NT2/D1 (cell line): ENCODE data around the gene NPBWR2.

ENCODE experiments used
- DNase-seq: peaks from one replicate; pipeline ENCODE4 v3.0.0-alpha.2; 2011; ENCODE audit warnings: low read depth, low spot score
- H3K27me3 ChIP-seq: 2 replicates; pipeline ENCODE4 v1.6.0; 2011; ENCODE audit warnings: mild to moderate bottlenecking; ENCODE audit not compliant: insufficient read length, insufficient read depth
- H3K36me3 ChIP-seq: 2 replicates; pipeline ENCODE4 v1.6.1; 2011; ENCODE audit warnings: mild to moderate bottlenecking, low read length, mixed read lengths; ENCODE audit not compliant: insufficient read depth, insufficient read length
- H3K4me1 ChIP-seq: 2 replicates; pipeline ENCODE4 v1.5.1; 2011; ENCODE audit not compliant: insufficient read depth, insufficient read length
- H3K4me3 ChIP-seq: 2 replicates; pipeline ENCODE4 v1.5.1; 2011; ENCODE audit warnings: low read depth; ENCODE audit not compliant: insufficient read length
- H3K9ac ChIP-seq: 2 replicates; pipeline ENCODE4 v1.6.0; 2011; ENCODE audit warnings: low read depth; ENCODE audit not compliant: insufficient read length
- H3K9me3 ChIP-seq: 2 replicates; pipeline ENCODE4 v1.5.1; 2011; ENCODE audit warnings: mild to moderate bottlenecking, low read length; ENCODE audit not compliant: insufficient read depth
- SUZ12 ChIP-seq: IDR thresholded peaks from 2 replicates; pipeline ENCODE4 v1.6.1; 2011; ENCODE audit not compliant: insufficient read length, insufficient read depth; ENCODE audit errors: extremely low read depth
- YY1 ChIP-seq: IDR thresholded peaks from 2 replicates; pipeline ENCODE4 v1.6.1; 2011; ENCODE audit not compliant: insufficient read length, insufficient read depth
- ZNF274 ChIP-seq: IDR thresholded peaks from 2 replicates; pipeline ENCODE4 v1.6.1; 2011; ENCODE audit warnings: mild to moderate bottlenecking, low read depth, low read length

Gene NPBWR2, protein sequence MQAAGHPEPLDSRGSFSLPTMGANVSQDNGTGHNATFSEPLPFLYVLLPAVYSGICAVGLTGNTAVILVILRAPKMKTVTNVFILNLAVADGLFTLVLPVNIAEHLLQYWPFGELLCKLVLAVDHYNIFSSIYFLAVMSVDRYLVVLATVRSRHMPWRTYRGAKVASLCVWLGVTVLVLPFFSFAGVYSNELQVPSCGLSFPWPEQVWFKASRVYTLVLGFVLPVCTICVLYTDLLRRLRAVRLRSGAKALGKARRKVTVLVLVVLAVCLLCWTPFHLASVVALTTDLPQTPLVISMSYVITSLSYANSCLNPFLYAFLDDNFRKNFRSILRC

DNA sequence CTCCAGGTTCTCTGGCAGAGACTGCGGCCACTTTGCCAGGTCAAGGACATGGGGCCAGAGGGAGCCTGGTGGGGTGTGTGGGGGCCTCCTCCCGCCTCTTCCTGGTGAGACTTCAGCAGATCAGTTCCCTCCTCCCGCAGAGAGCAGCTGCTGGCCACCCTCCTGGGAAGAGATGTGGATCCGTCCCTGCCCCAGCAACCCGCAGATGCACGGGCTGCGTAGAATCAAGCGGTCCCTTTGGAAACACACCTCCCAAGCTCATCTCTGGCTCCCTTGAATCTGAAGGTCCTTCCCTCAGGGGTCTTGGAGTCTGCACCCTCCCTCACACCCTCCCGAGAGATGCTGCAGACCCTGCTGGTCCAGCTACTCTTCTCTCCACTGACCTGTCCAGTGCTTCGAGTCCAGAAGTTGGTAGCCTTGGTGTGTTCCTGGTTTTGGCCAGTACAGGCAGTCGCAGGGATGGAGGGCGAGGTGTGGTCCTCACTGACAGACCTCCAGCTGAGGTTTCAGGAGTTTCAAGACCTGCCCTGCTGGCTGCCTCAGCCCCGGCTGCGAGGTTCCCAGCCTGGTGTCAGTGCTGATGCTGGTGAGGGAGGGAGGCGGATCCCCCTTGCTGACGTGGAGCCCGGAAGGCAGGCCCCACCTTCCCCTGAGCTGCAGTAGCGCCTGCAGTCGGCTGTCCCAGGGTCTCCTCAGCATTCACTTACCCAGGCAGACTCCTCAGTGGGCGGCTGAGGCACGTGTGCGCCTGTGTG is at the start of gene NPBWR2:
Gene NPBWR2, minus strand, starts transcription at position 585 of the 755 bp plus-strand sequence. CDS start 734 bp downstream, outside the sequence.
- no peak for DNase-seq
- Histone ChIP-seq H3K9me3 (no peaks in the 10 kb centered on the region), H3K36me3 (no peaks in the 10 kb centered on the region), H3K4me1 (peaks cover 25% of the 10 kb centered on the region), H3K4me3 (no peak within 1 kb of the TSS), H3K27me3 (peaks cover 8% of the 10 kb centered on the region), H3K9ac (peak within 1 kb of the TSS; percentile 26)
- TF ChIP-seq SUZ12 (no peak), ZNF274 (no peak), YY1 (no peak)

DNA sequence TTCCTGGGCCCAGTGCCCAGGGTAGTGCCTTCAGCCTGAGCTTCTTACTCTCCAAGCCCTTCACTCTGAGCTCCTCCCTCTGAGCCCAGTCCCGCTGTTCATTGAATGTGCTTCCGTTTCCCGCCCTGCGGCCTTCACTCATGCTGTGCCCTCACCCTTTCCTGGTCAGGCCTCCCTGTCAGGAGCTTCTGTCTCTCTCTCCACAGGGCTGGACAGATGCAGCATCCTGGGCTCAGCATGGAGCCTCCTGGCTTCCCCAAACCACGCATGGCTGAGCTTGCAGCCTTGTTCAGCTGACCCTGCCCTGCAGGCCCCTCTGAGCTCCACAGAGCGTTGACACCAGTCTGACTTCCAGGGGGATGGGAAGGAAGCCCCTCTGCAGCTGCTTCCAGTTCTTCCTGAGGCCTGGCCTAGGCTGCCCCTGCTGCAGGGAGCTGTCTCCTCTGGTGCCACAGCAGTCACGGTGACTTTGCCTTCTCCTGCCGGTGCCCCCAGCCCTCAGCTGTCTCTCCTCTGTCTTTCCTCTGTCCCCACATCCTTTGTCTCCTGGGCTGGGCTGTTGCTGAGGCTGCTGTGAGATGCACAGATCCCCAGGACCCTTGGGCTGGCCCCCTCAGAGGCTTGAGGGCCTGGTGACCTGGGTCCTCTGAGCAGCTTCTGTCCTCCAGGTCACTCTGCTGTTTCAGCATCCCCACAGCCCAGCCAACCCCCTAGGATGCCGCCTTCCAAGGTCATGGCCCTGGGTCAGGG is 48.9 kb upstream of the NPBWR2 start:
- Histone ChIP-seq H3K4me3 (no peak overlapping the region), H3K9me3 (no peaks in the 10 kb centered on the region; the same call in 1 of the 2 replicates), H3K36me3 (no peaks in the 10 kb centered on the region), H3K9ac (no peak overlapping the region), H3K27me3 (peaks cover 10% of the 10 kb centered on the region), H3K4me1 (peaks cover 49% of the 10 kb centered on the region)
- no peak for DNase-seq
- no peak for TF ChIP-seq ZNF274
- no peak for TF ChIP-seq YY1
- TF ChIP-seq SUZ12, result no peak

DNA sequence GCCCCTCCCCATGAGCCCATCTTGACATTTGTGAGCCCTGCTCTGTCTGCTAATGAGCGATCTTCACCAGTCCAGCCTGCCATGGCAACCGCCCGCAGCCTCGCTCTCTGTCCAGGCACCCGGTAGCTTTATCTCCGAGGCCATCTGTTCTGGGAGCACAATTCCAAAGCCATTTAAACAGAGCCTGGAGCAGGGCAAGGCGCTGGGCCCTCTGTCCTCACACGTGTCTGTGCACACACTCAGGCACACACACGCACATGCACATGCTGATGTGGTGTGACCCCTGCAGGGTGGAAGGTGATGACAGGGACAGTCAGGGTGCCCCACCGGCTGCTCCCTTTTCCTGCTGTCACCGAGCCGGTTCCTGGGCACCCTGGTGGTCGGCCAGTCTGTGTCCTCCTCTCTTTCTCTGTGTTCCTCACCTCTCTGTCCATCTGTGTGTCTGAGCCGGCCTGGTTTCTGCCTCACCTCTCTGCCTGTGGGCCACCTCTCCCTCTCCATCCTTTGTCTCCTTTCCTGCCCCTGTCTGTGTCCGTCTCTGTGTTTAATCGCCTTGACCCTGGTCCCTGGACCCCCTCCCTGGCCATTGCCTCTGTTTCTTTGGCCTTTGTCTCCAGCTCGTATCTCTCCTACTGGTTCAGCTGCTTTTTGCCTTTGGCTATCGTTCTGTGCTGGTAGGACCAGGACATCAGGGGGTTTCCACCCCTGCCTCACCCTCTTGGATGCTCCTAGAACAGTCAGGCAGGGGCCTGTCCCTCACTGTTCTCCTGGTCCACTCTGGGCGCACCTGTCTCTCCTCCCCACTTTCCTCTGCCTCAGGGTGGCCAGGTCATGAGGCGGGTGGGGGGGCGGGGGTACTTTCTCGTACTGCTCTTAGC is 48.1 kb upstream of the NPBWR2 start:
- H3K4me3 ChIP-seq, result no peak overlapping the region
- peaks cover 44% of the 10 kb centered on the region for H3K4me1 ChIP-seq
- TF ChIP-seq ZNF274, result no peak
- TF ChIP-seq SUZ12, result no peak
- no peak overlapping the region for H3K9ac ChIP-seq
- peaks cover 2% of the 10 kb centered on the region for H3K27me3 ChIP-seq
- peaks cover 7% of the 10 kb centered on the region; the same call in 1 of the 2 replicates for H3K9me3 ChIP-seq
- H3K36me3 ChIP-seq, result no peaks in the 10 kb centered on the region
- no peak for DNase-seq

DNA sequence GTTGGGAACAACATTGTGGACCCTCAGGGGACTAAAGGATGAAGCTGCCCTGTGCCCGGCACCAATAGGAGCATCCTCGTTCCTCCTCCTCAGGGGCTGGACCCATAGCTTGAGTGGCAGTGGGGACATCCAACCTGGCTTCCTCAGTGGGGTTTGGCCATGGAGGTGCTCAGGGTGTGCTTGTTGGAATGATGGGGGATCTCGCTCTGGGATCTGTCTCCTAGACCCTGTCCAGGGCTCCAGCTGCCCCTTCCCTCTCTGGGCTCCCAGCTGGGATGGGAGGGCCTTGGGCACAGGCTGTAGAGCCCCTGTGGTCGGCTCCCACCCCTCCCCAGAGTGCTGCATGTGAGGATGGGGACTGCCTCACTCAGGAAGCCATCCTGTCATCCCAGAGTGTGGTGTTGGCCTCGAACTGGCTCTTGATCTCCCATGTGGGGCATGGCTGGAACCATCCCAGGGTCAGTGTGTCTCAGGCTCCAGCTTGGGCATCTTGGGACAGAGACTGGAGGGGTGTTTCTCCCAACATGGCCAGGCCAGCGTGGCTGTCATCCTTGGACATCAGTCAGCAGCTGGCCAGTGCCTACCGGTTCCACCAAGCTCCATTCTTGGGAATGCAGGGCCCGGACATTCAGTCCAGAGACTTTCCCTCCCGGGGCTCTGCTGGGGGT is 47.4 kb upstream of the NPBWR2 start:
- no peak overlapping the region for H3K9ac ChIP-seq
- TF ChIP-seq YY1, result no peak
- no peak for TF ChIP-seq ZNF274
- peaks cover 36% of the 10 kb centered on the region for H3K4me1 ChIP-seq
- H3K27me3 ChIP-seq, result no peaks in the 10 kb centered on the region
- H3K36me3 ChIP-seq, result no peaks in the 10 kb centered on the region
- no peak overlapping the region for H3K4me3 ChIP-seq
- no peak for DNase-seq
- H3K9me3 ChIP-seq, result peaks cover 14% of the 10 kb centered on the region; the same call in 1 of the 2 replicates

DNA sequence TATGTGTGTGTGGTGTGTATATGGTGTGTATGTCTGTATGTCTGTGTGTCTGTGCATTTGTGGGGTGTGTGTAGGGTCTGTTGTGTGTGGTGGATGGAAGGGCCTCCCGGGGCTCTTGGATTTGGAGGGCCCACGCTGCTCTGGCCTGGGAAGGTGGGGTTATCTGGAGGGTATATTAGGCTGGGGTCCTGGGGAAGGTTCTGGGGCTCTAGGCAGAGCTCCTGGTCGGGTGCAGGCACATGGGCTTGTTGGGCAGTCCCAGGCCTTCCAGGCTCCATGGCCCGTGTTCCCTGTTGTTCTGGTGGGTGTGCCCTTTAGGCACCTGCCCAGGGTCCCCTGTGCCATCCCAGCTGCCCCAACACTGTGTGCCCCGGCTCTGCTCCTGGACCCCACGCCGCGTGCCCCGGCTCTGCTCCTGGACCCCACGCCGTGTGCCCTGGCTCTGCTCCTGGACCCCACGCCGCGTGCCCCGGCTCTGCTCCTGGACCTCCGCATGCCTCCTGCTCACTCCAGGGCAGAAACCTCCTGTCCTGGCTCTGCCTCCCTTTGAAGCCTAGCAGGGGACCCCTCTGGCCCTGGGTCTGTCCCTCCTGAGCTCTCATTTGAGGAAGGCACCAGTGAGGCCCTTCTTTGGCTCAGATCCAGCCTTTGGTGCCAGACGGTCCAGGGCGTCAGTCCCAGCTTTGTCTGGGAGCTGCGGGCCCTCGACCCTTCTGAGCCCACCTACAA is 46.7 kb upstream of the NPBWR2 start:
- H3K4me3 ChIP-seq, result no peak overlapping the region
- H3K4me1 ChIP-seq, result peaks cover 30% of the 10 kb centered on the region
- no peak for DNase-seq
- no peak overlapping the region for H3K9ac ChIP-seq
- H3K9me3 ChIP-seq, result peaks cover 18% of the 10 kb centered on the region; the same call in 1 of the 2 replicates
- no peaks in the 10 kb centered on the region for H3K36me3 ChIP-seq
- no peak for TF ChIP-seq ZNF274
- TF ChIP-seq SUZ12, result no peak
- no peak for TF ChIP-seq YY1
- no peaks in the 10 kb centered on the region for H3K27me3 ChIP-seq

DNA sequence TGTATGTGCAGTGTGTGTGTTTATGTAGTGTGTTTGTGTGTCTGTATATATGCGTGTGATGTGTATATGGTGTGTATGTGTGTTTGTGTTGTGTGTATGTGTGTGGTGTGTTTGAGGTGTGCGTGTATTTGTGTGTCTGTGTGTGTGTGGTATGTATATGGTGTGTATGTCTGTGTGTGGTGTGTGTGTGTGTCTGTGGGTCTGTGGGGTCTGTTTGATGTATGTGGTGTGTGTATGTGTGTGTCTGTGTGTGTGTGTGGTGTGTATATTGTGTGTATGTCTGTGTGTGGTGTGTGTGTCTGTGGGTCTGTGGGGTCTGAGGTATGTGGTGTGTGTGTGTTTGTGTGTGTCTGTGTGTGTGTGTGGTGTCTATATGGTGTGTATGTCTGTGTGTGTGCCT is 46.0 kb upstream of the NPBWR2 start:
- Histone ChIP-seq H3K4me1 (peaks cover 30% of the 10 kb centered on the region), H3K27me3 (no peaks in the 10 kb centered on the region), H3K9ac (peak overlapping the region; percentile 51), H3K9me3 (peaks cover 18% of the 10 kb centered on the region; the same call in 1 of the 2 replicates), H3K4me3 (no peak overlapping the region), H3K36me3 (no peaks in the 10 kb centered on the region)
- TF ChIP-seq ZNF274, result no peak
- TF ChIP-seq YY1, result no peak
- no peak for TF ChIP-seq SUZ12
- DNase-seq, result no peak
